HepG2 (cell line): ENCODE data around the gene SOWAHD. TPM values are rescaled to one million over a fixed set of nuclear protein-coding genes. Genes with fewer than 3 reads are reported as not detected.

Experiments
- ATAC-seq: fragments of 200-7000 bp; cut with Tn5 transposase; 3 replicates; pipeline ENCODE4 v1.9.1; 2020; ENCODE audit warnings: mild to moderate bottlenecking, moderate library complexity
- BruUV-seq: library from RNA; stranded (reverse); fragments of 400-500 nt; replicated peaks from 2 replicates; lab custom pipeline; 2021; lab: Mats Ljungman, UMichigan
- CTCF ChIA-PET: fragments of 300-600 bp; formaldehyde crosslinking; extraction: SDS; loops from one replicate; lab custom pipeline; 2021; ENCODE audit warnings: low total read pairs, inconsistent platforms, low intra/inter-chr PET ratio; lab: Yijun Ruan, JAX
- POLR2A ChIA-PET: fragments of 350-600 bp; sonication (Branson Sonifier 250); formaldehyde crosslinking; loops from one replicate; lab custom pipeline; 2020; ENCODE audit warnings: antibody characterized with exemption, inconsistent platforms; lab: Yijun Ruan, JAX
- DNase-seq: peaks from one replicate; pipeline ENCODE4 v3.0.0-alpha.2; 2015; ENCODE audit warnings: low spot score
- FAIRE-seq: peaks from 3 replicates; lab custom pipeline; 2011; peaks lifted over from hg19 to GRCh38; lab: Jason Lieb, UNC
- H2AFZ ChIP-seq: one replicate; pipeline ENCODE4 v1.6.1; 2011; ENCODE audit warnings: low read length, inconsistent platforms
- H3K27ac ChIP-seq: fragments of 300-600 bp; 3 replicates; pipeline ENCODE4 v1.8.0; 2011; ENCODE audit warnings: mixed run types, mild to moderate bottlenecking, mixed read lengths, low read length, inconsistent platforms; ENCODE audit not compliant: insufficient read depth; ENCODE audit errors: extremely low read length
- H3K27me3 ChIP-seq, 2 experiments: fragments of 200-600 bp in 1 of 2; 2 replicates in 1 of 2; 3 replicates in 1 of 2; pipeline versions ENCODE4 v1.6.0 to v1.8.0; 2011; ENCODE audit warnings: low read length in 2 of 2, mild to moderate bottlenecking in 2 of 2, moderate library complexity in 2 of 2, inconsistent platforms in 1 of 2; ENCODE audit not compliant: insufficient read depth in 2 of 2, control insufficient read depth in 1 of 2
- H3K36me3 ChIP-seq, 2 experiments: fragments of 200-600 bp in 1 of 2; replicated peaks in 1 of 2; 2 replicates in 1 of 2; 3 replicates in 1 of 2; pipeline versions ENCODE4 v1.5.1 to v1.8.0; 2011; ENCODE audit warnings: low read length in 2 of 2, inconsistent platforms in 1 of 2; ENCODE audit not compliant: insufficient read depth in 2 of 2, control insufficient read depth in 1 of 2
- H3K4me1 ChIP-seq: 2 replicates; pipeline ENCODE4 v1.5.1; 2012; ENCODE audit warnings: low read length, inconsistent platforms; ENCODE audit not compliant: insufficient read depth
- H3K4me2 ChIP-seq: 2 replicates; pipeline ENCODE4 v1.6.0; 2011; ENCODE audit warnings: low read depth, low read length, inconsistent platforms
- H3K4me3 ChIP-seq, 3 experiments: fragments of 200-600 bp in 1 of 3; sonication (generic), shearing (Covaris generic) in 1 of 3; replicated peaks in 1 of 3; 2 replicates each; pipeline ENCODE4 v1.5.1; 2011 to 2016; ENCODE audit warnings: low read length in 3 of 3, inconsistent platforms in 2 of 3, low read depth in 2 of 3, mild to moderate bottlenecking in 2 of 3, control low read depth in 1 of 3, mixed read lengths in 1 of 3; ENCODE audit not compliant: insufficient read depth in 1 of 3
- H3K79me2 ChIP-seq: one replicate; pipeline ENCODE4 v1.6.1; 2011; ENCODE audit warnings: low read length, inconsistent platforms; ENCODE audit not compliant: insufficient read depth
- H3K9ac ChIP-seq: 2 replicates; pipeline ENCODE4 v1.6.0; 2011; ENCODE audit warnings: mild to moderate bottlenecking, low read depth, low read length, inconsistent platforms; ENCODE audit not compliant: insufficient read depth
- H3K9me3 ChIP-seq: 2 replicates; pipeline ENCODE4 v1.5.1; 2012; ENCODE audit warnings: mild to moderate bottlenecking, low read length
- H4K20me1 ChIP-seq: 2 replicates; pipeline ENCODE4 v1.6.0; 2011; ENCODE audit warnings: inconsistent platforms, mild to moderate bottlenecking, low read length, moderate library complexity; ENCODE audit not compliant: insufficient read depth
- CEBPB ChIP-seq: IDR thresholded peaks from 2 replicates; pipeline ENCODE4 v1.6.1; 2011; ENCODE audit warnings: low read depth, low read length, improper control_type of control experiment, borderline replicate concordance
- CEBPG ChIP-seq: IDR thresholded peaks from 2 replicates; pipeline ENCODE4 v1.6.1; 2016
- CENPX ChIP-seq: sonication (generic); formaldehyde crosslinking; IDR thresholded peaks from 2 replicates; pipeline ENCODE4 v1.9.0; 2021; ENCODE audit warnings: mild to moderate bottlenecking, missing genetic modification reagents, moderate library complexity
- FOXA1 ChIP-seq, 2 experiments: fragments of 450-650 bp in 1 of 2; sonication (generic) in 1 of 2; formaldehyde crosslinking in 1 of 2; IDR thresholded peaks; 2 replicates each; pipeline versions ENCODE4 v1.4.0 to v1.6.1; 2016 to 2020; ENCODE audit warnings: missing genetic modification reagents in 1 of 2
- HIVEP1 ChIP-seq: sonication (generic); formaldehyde crosslinking; IDR thresholded peaks from 2 replicates; pipeline ENCODE4 v1.4.0; 2020; ENCODE audit warnings: mild to moderate bottlenecking, missing genetic modification reagents
- HMG20A ChIP-seq: IDR thresholded peaks from 2 replicates; pipeline ENCODE4 v1.6.1; 2016; ENCODE audit warnings: borderline replicate concordance
- KDM1A ChIP-seq: IDR thresholded peaks from 2 replicates; pipeline ENCODE4 v1.6.1; 2016; ENCODE audit warnings: missing compliant biosample characterization
- MBD4 ChIP-seq: IDR thresholded peaks from 2 replicates; pipeline ENCODE4 v1.6.1; 2012; ENCODE audit warnings: low read length, inconsistent platforms, borderline replicate concordance
- NFYB ChIP-seq: sonication (generic); formaldehyde crosslinking; IDR thresholded peaks from 2 replicates; pipeline ENCODE4 v1.4.0; 2020; ENCODE audit warnings: missing genetic modification reagents
- POLR2G ChIP-seq: fragments of 200-400 bp; formaldehyde crosslinking; IDR thresholded peaks from 2 replicates; pipeline ENCODE4 v1.6.1; 2018; ENCODE audit warnings: mild to moderate bottlenecking, low read depth, low read length, moderate library complexity
- SIN3A ChIP-seq: IDR thresholded peaks from 2 replicates; pipeline ENCODE4 v1.6.1; 2011; ENCODE audit warnings: low read depth, mild to moderate bottlenecking, control low read depth, low read length, borderline replicate concordance
- SRF ChIP-seq: IDR thresholded peaks from 2 replicates; pipeline ENCODE4 v1.6.1; 2011; ENCODE audit warnings: mild to moderate bottlenecking, low read depth, low read length, moderate library complexity
- TEAD3 ChIP-seq: optimal IDR thresholded peaks from 2 replicates; pipeline ENCODE3; 2016; ENCODE audit warnings: borderline replicate concordance
- ZNF496 ChIP-seq: sonication (generic); formaldehyde crosslinking; IDR thresholded peaks from 2 replicates; pipeline ENCODE4 v1.8.1; 2023; ENCODE audit warnings: mild to moderate bottlenecking, moderate library complexity, missing genetic modification reagents; ENCODE audit not compliant: insufficient replicate concordance
- ZNF616 ChIP-seq: sonication (generic); formaldehyde crosslinking; IDR thresholded peaks from 2 replicates; pipeline ENCODE4 v1.5.0; 2020; ENCODE audit warnings: low read depth, mild to moderate bottlenecking, missing genetic modification reagents
- ZNF678 ChIP-seq: sonication (generic); formaldehyde crosslinking; IDR thresholded peaks from 2 replicates; pipeline ENCODE4 v1.4.0; 2020; ENCODE audit warnings: mild to moderate bottlenecking, missing genetic modification reagents
- ZNF724P ChIP-seq: sonication (generic); formaldehyde crosslinking; IDR thresholded peaks from 2 replicates; pipeline ENCODE4 v1.8.0; 2022; ENCODE audit warnings: missing genetic modification reagents, borderline replicate concordance
- WGBS: methylation state at CpG from one replicate; pipeline ENCODE4 v1.1.6; 2017; ENCODE audit warnings: low lambda C conversion rate; 5-methylcytosine and 5-hydroxymethylcytosine counted together
- in situ Hi-C: cut with HindIII; loops from 2 replicates; pipeline ENCODE4 v1.10.0; 2017; ENCODE audit warnings: low pct_unique_long_range_greater_than_20kb; ENCODE audit not compliant: extremely low pct_ligation_motif_present
- intact Hi-C: fragments of 100-400 bp; cut with micrococcal nuclease; formaldehyde crosslinking; loops from one replicate; pipeline ENCODE4 v1.10.0; 2022; ENCODE audit not compliant: unreplicated experiment
- polyA plus RNA-seq, 8 experiments: library from polyadenylated mRNA; depleted of rRNA in 3 of 8; stranded (reverse) in 7 of 8; unstranded in 1 of 8; fragments of >200 nt; fragmentation: Illumina TruSeq in 4 of 8; extraction: Trizol in 4 of 8; gene quantifications; 2 replicates each; pipeline versions ENCODE4 v1.2.1 to v1.2.3, GENCODE V29; 2011 to 2016; ENCODE audit warnings: low read depth in 4 of 8, missing spikeins in 1 of 8, mixed read lengths in 1 of 8; ENCODE audit not compliant: insufficient read depth in 1 of 8
- total RNA-seq, 5 experiments: library from RNA; depleted of rRNA; stranded (reverse); fragments of >200 nt; fragmentation: Illumina TruSeq; extraction: Trizol; gene quantifications; 2 replicates each; pipeline ENCODE4 v1.2.3, GENCODE V29; 2016; ENCODE audit warnings: low read depth in 1 of 5
- TF ChIP-seq, protein P1 (sequence below): sonication (generic); formaldehyde crosslinking; IDR thresholded peaks from 2 replicates; pipeline ENCODE4 v1.4.0; 2020; ENCODE audit warnings: missing genetic modification reagents, mild to moderate bottlenecking, borderline replicate concordance
- TF ChIP-seq, protein P2 (sequence below): sonication (generic); IDR thresholded peaks from 2 replicates; pipeline ENCODE4 v1.6.1; 2016; ENCODE audit warnings: low read depth, borderline replicate concordance
- TF ChIP-seq, protein P3 (sequence below): sonication (generic); formaldehyde crosslinking; IDR thresholded peaks from 2 replicates; pipeline ENCODE4 v1.4.0; 2020; ENCODE audit warnings: mild to moderate bottlenecking, missing genetic modification reagents
- TF ChIP-seq, protein P4 (sequence below): sonication (generic); formaldehyde crosslinking; IDR thresholded peaks from 2 replicates; pipeline ENCODE4 v1.8.0; 2022; ENCODE audit warnings: missing genetic modification reagents, low read depth, mild to moderate bottlenecking, borderline replicate concordance

SOWAHD gene
- total and polyA plus RNA-seq, 2 of the 13 experiments (the other 11 are each of a cell fraction or from before 2014, with no cell fraction given): 1.0 to 1.3 TPM

DNA sequence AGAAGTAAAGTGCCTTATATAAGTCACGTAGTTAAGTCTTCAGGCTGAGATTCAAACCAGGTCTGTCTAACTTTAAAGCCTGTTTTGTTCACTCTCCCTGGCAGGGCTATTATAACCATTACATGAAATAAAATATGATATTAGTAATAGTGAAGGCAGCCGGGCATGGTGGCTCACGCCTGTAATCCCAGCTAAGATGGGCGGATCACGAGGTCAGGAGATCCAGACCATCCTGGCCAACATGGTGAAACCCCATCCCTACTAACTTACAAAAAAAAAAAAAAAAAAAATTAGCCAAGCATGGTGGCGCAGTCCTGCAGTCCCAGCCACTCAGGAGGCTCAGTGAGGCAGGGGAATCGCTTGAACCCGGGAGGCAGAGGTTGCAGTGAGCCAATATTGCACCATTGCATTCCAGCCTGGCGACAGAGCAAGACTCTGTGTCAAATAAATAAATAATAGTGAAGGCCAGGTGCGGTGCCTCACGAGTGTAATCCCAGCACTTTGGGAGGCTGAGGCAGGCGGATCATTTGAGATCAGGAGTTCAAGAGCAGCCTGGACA is 22.1 kb upstream of the SOWAHD start:
- no peak for FAIRE-seq
- intact Hi-C loops (no loop called here), in situ Hi-C loops (loop anchor here (25.0 kb wide), 1 partner anchor 224 kb away; no protein-coding TSS in a partner anchor)
- no peaks in the 10 kb centered on the region for H4K20me1 ChIP-seq
- H2AFZ ChIP-seq: no peak overlapping the region
- no peak overlapping the region for H3K9ac ChIP-seq
- no peaks in the 10 kb centered on the region for H3K79me2 ChIP-seq
- H3K4me3 ChIP-seq: no peak overlapping the region
- no peak overlapping the region for H3K27ac ChIP-seq
- no peaks in the 10 kb centered on the region for H3K9me3 ChIP-seq
- WGBS: 4% methylated on average over 8 of the region's 12 CpGs
- peak; percentile 56 for DNase-seq
- BruUV-seq: no TSS peak
- POLR2A ChIA-PET: interaction anchor here (1.1 kb wide), 1 partner anchor 55 kb away, joined by 3 read pairs; the partner anchor contains the start of gene RPL39
- H3K4me2 ChIP-seq: no peak overlapping the region
- CTCF ChIA-PET: no interaction called here
- ATAC-seq: peak; percentile 57
- H3K4me1 ChIP-seq: peaks cover 14% of the 10 kb centered on the region
- H3K36me3 ChIP-seq: no peaks in the 10 kb centered on the region
- 0 out of 5 replicates have a peak, but pooled peaks cover 0 to 3% of the 10 kb centered on the region in 2 experiments for H3K27me3 ChIP-seq
- no peak for TF ChIP-seq FOXA1 (IDR thresholded peaks at IDR 0.05)
- TF ChIP-seq FOXA1 (CRISPR knock-in tag; IDR thresholded peaks at IDR 0.05): no peak
- TF ChIP-seq, protein P1, sequence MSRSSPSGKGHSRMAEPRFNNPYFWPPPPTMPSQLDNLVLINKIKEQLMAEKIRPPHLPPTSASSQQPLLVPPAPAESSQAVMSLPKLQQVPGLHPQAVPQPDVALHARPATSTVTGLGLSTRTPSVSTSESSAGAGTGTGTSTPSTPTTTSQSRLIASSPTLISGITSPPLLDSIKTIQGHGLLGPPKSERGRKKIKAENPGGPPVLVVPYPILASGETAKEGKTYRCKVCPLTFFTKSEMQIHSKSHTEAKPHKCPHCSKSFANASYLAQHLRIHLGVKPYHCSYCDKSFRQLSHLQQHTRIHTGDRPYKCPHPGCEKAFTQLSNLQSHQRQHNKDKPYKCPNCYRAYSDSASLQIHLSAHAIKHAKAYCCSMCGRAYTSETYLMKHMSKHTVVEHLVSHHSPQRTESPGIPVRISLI (CRISPR knock-in tag): peak; percentile 55; the same call in 1 of the 2 replicates
- no peak for TF ChIP-seq MBD4
- TF ChIP-seq HMG20A (CRISPR knock-in tag): no peak
- TF ChIP-seq, protein P2, sequence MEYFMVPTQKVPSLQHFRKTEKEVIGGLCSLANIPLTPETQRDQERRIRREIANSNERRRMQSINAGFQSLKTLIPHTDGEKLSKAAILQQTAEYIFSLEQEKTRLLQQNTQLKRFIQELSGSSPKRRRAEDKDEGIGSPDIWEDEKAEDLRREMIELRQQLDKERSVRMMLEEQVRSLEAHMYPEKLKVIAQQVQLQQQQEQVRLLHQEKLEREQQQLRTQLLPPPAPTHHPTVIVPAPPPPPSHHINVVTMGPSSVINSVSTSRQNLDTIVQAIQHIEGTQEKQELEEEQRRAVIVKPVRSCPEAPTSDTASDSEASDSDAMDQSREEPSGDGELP: no peak
- TF ChIP-seq ZNF724P (CRISPR knock-in tag): no peak
- TF ChIP-seq SIN3A: no peak
- no peak for TF ChIP-seq POLR2G
- TF ChIP-seq, protein P3, sequence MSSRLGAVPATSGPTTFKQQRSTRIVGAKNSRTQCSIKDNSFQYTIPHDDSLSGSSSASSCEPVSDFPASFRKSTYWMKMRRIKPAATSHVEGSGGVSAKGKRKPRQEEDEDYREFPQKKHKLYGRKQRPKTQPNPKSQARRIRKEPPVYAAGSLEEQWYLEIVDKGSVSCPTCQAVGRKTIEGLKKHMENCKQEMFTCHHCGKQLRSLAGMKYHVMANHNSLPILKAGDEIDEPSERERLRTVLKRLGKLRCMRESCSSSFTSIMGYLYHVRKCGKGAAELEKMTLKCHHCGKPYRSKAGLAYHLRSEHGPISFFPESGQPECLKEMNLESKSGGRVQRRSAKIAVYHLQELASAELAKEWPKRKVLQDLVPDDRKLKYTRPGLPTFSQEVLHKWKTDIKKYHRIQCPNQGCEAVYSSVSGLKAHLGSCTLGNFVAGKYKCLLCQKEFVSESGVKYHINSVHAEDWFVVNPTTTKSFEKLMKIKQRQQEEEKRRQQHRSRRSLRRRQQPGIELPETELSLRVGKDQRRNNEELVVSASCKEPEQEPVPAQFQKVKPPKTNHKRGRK: no peak
- TF ChIP-seq NFYB: no peak
- no peak for TF ChIP-seq SRF
- no peak for TF ChIP-seq ZNF678
- TF ChIP-seq CEBPG (CRISPR knock-in tag): peak; percentile 66
- TF ChIP-seq CEBPB: peak; percentile 60
- no peak for TF ChIP-seq KDM1A
- TF ChIP-seq CENPX (CRISPR knock-in tag): no peak
- TF ChIP-seq, protein P4, sequence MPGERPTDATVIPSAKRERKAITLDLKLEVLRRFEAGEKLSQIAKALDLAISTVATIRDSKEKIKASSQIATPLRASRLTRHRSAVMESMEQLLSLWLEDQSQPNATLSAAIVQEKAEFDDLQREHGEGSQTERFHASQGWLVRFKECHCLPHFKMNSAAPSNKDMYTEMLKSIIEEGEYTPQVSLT (CRISPR knock-in tag): no peak
- no peak for TF ChIP-seq ZNF496
- TF ChIP-seq ZNF616 (CRISPR knock-in tag): no peak
- TF ChIP-seq TEAD3: peak; percentile 56
- no peak for TF ChIP-seq HIVEP1
